ENCODE results near the gene ATP6V1G2.

- TF ChIP-seq EZH2phosphoT487 (IDR thresholded peaks at IDR 0.05; ENCODE audit: borderline replicate concordance, low read depth, low read length) (no peak), CTCF (conservative IDR thresholded peaks at IDR 0.05; ENCODE audit: low read length) (no peak)
These were observed 33.4 kb upstream of the ATP6V1G2 start for GRCh38 chr6:31579546-31580437.

Data from OCI-LY7 (cell line).